Suprapubic skin (tissue), 4 donors: Measurements from ENCODE around the gene WNK1. TPM values are rescaled to one million over a fixed set of nuclear protein-coding genes. Genes with fewer than 3 reads are reported as not detected.

Source experiments
- DNase-seq, 2 donors: peaks; one replicate each; pipeline ENCODE4 v3.0.0-alpha.2; 2019; ENCODE audit warnings: low spot score in 2 of 2
- H3K27ac ChIP-seq: fragments of 200-600 bp; sonication (generic); one replicate; pipeline ENCODE4 v1.5.1; 2019
- H3K27me3 ChIP-seq: fragments of 200-600 bp; sonication (generic); one replicate; pipeline ENCODE4 v1.5.1; 2019
- H3K36me3 ChIP-seq: fragments of 200-600 bp; sonication (generic); one replicate; pipeline ENCODE4 v1.5.1; 2019
- H3K4me1 ChIP-seq: fragments of 200-600 bp; sonication (generic); one replicate; pipeline ENCODE4 v1.5.1; 2019
- H3K4me3 ChIP-seq: fragments of 200-600 bp; sonication (generic); one replicate; pipeline ENCODE4 v1.5.1; 2019; ENCODE audit warnings: mild to moderate bottlenecking
- H3K9me3 ChIP-seq: fragments of 200-600 bp; sonication (generic); one replicate; pipeline ENCODE4 v1.5.1; 2019
- CTCF ChIP-seq, 2 donors: fragments of 200-600 bp in 1 of 2; fragments of 450-650 bp in 1 of 2; sonication (generic) in 1 of 2; IDR thresholded peaks; one replicate each; pipeline ENCODE4 v1.5.1; 2016 to 2019; ENCODE audit warnings: antibody characterized with exemption in 2 of 2, mild to moderate bottlenecking in 1 of 2, moderate library complexity in 1 of 2
- EP300 ChIP-seq: sonication (generic); formaldehyde crosslinking; IDR thresholded peaks from one replicate; pipeline ENCODE4 v1.6.1; 2017; ENCODE audit warnings: antibody characterized with exemption
- POLR2A ChIP-seq, 2 donors: fragments of 450-650 bp; IDR thresholded peaks; one replicate each; pipeline ENCODE4 v1.6.1; 2017; ENCODE audit warnings: antibody characterized with exemption in 2 of 2, mild to moderate bottlenecking in 2 of 2, moderate library complexity in 2 of 2
- POLR2AphosphoS5 ChIP-seq, 3 donors: sonication (generic); formaldehyde crosslinking; IDR thresholded peaks; one replicate each; pipeline ENCODE4 v1.6.1; 2017; ENCODE audit warnings: antibody characterized with exemption in 3 of 3
- WGBS: methylation state at CpG from one replicate; pipeline ENCODE4 v1.1.5; 2018; 5-methylcytosine and 5-hydroxymethylcytosine counted together
- total RNA-seq, 4 donors: library from RNA; depleted of rRNA; stranded (reverse); fragments of >200 nt; gene quantifications; one replicate each; pipeline ENCODE4 v1.1.0, GENCODE V29; 2016

WNK1 gene
- total RNA-seq, 4 donors from 2014 or later: 368 to 724 (median 435) TPM

- Histone ChIP-seq H3K27ac (peak within 1 kb of the TSS; percentile 90), H3K9me3 (no peaks in the 10 kb centered on the region), H3K27me3 (no peaks in the 10 kb centered on the region), H3K4me3 (peak within 1 kb of the TSS; percentile 67), H3K36me3 (no peaks in the 10 kb centered on the region), H3K4me1 (peaks cover 14% of the 10 kb centered on the region)
- under 1% methylated on average over 39 of the region's 58 CpGs for WGBS
- TF ChIP-seq CTCF (IDR thresholded peaks at IDR 0.05): peak; percentile 95 to 99
- TF ChIP-seq EP300: no peak
- peak in 2 of 3 donors; percentile 61 to 78 for TF ChIP-seq POLR2AphosphoS5 (IDR thresholded peaks at IDR 0.05)
- TF ChIP-seq POLR2A (IDR thresholded peaks at IDR 0.05): peak in 1 of 2 donors; percentile 45
- peak; percentile 97 to 98 for DNase-seq
Observed at GRCh38 chr12:949453-950191, 197.2 kb downstream of the WNK1 start, which contains the start of gene RAD52. RAD52 (minus strand) TSS chr12:949694; CDS start chr12:933058, 16,636 bp downstream.

- no peak overlapping the region for H3K27ac ChIP-seq
- TF ChIP-seq CTCF (IDR thresholded peaks at IDR 0.05): no peak
- TF ChIP-seq POLR2AphosphoS5 (IDR thresholded peaks at IDR 0.05): no peak
- TF ChIP-seq POLR2A (IDR thresholded peaks at IDR 0.05): no peak
- TF ChIP-seq EP300: no peak
- peaks cover 14% of the 10 kb centered on the region for H3K4me1 ChIP-seq
- WGBS: 8% methylated on average over 1 of the region's 1 CpG
- no peak overlapping the region for H3K4me3 ChIP-seq
- DNase-seq: no peak
- H3K36me3 ChIP-seq: no peaks in the 10 kb centered on the region
- no peaks in the 10 kb centered on the region for H3K27me3 ChIP-seq
- no peaks in the 10 kb centered on the region for H3K9me3 ChIP-seq
Observed at GRCh38 chr12:951176-951575, 198.8 kb downstream of the WNK1 start.

GRCh38 chr12:953776-954175 is 201.4 kb downstream of the WNK1 start:
- Histone ChIP-seq H3K4me3 (no peak overlapping the region), H3K36me3 (no peaks in the 10 kb centered on the region), H3K9me3 (no peaks in the 10 kb centered on the region), H3K4me1 (peaks cover 10% of the 10 kb centered on the region), H3K27ac (no peak overlapping the region), H3K27me3 (no peaks in the 10 kb centered on the region)
- TF ChIP-seq POLR2AphosphoS5 (IDR thresholded peaks at IDR 0.05) (no peak), CTCF (IDR thresholded peaks at IDR 0.05) (no peak), POLR2A (IDR thresholded peaks at IDR 0.05) (no peak), EP300 (no peak)
- no peak for DNase-seq
- 66% methylated on average over 7 of the region's 7 CpGs for WGBS

GRCh38 chr12:954741-955140 is 202.4 kb downstream of the WNK1 start:
- no peak for DNase-seq
- no peaks in the 10 kb centered on the region for H3K9me3 ChIP-seq
- no peaks in the 10 kb centered on the region for H3K36me3 ChIP-seq
- peaks cover 9% of the 10 kb centered on the region for H3K4me1 ChIP-seq
- H3K4me3 ChIP-seq: no peak overlapping the region
- TF ChIP-seq CTCF (IDR thresholded peaks at IDR 0.05): no peak
- no peak for TF ChIP-seq POLR2AphosphoS5 (IDR thresholded peaks at IDR 0.05)
- no peak for TF ChIP-seq POLR2A (IDR thresholded peaks at IDR 0.05)
- TF ChIP-seq EP300: no peak
- no peak overlapping the region for H3K27ac ChIP-seq
- H3K27me3 ChIP-seq: no peaks in the 10 kb centered on the region

GRCh38 chr12:955939-956338 is 203.6 kb downstream of the WNK1 start:
- Histone ChIP-seq H3K4me3 (no peak overlapping the region), H3K36me3 (no peaks in the 10 kb centered on the region), H3K4me1 (peaks cover 6% of the 10 kb centered on the region), H3K9me3 (no peaks in the 10 kb centered on the region), H3K27ac (no peak overlapping the region), H3K27me3 (no peaks in the 10 kb centered on the region)
- no peak for DNase-seq
- WGBS: 97% methylated on average over 6 of the region's 6 CpGs
- no peak for TF ChIP-seq CTCF (IDR thresholded peaks at IDR 0.05)
- no peak for TF ChIP-seq POLR2A (IDR thresholded peaks at IDR 0.05)
- TF ChIP-seq EP300: no peak
- TF ChIP-seq POLR2AphosphoS5 (IDR thresholded peaks at IDR 0.05): no peak
